ENCODE data around the gene PIK3R1. TPM values are rescaled to one million over a fixed set of nuclear protein-coding genes. Genes with fewer than 3 reads are reported as not detected.

PIK3R1 gene
- polyA plus RNA-seq, 1 donor: 92.7 TPM

GRCh38 chr5:68320413-68320986, 104.9 kb downstream of the PIK3R1 start:
- DNase-seq: no peak

DNA sequence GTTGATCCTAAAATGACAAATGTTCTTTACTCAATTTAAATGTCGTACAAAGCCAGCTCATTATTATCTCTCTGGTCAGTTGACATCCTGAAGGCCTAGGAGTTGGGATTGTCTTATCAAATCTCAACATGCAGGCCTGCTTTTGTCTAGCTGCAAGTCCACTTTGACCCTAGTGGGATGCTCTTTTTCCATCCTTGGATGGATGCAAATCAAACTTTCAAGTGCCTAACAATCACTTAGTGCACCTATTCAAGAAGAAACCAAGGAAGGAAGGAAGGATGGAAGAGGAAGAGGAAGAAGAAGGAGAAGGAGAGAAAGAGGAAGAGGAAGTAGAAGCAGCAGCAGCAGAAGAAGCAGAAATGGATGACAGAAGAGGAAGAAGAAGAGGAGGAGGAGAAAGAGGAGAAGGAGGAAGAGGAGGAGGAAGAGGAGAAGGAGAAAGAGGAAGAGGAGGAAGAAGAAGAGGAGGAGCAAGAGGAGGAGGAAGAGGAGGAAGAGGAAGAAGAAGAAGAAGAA, 109.6 kb downstream of the PIK3R1 start:
- DNase-seq: no peak

GRCh38 chr5:68329554-68330255, 114.1 kb downstream of the PIK3R1 start:
- no peak for DNase-seq

GRCh38 chr5:68330574-68330973, 115.0 kb downstream of the PIK3R1 start:
- DNase-seq: no peak

- DNase-seq: no peak
Observed at GRCh38 chr5:68331192-68332079, 115.9 kb downstream of the PIK3R1 start.

GRCh38 chr5:68332080-68332451, 116.5 kb downstream of the PIK3R1 start:
- no peak for DNase-seq

- no peak for DNase-seq
Observed at GRCh38 chr5:68332556-68332955, 117.0 kb downstream of the PIK3R1 start.

- DNase-seq: no peak
Observed at GRCh38 chr5:68333649-68334552, 118.3 kb downstream of the PIK3R1 start.

GRCh38 chr5:68334553-68334886, 119.0 kb downstream of the PIK3R1 start:
- no peak for DNase-seq

DNA sequence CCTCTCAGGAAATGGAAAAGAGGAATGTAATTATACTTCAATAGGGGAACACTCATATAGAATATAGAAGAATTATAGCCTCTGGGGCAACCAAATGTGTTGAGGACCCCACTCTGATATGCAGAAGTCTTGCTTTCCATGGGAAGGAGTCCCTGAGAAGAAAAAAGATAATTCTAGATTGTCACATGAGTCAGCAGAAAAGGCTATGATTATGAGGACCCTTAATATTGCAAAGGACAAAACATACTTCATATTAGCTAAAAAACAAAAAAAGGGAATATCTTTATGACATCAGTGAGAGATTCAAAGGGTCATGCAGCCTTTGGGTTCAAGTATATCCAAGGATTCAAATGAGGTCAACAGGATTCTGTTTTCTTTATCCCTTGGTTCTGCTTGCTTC, 119.5 kb downstream of the PIK3R1 start:
- DNase-seq: no peak

DNA sequence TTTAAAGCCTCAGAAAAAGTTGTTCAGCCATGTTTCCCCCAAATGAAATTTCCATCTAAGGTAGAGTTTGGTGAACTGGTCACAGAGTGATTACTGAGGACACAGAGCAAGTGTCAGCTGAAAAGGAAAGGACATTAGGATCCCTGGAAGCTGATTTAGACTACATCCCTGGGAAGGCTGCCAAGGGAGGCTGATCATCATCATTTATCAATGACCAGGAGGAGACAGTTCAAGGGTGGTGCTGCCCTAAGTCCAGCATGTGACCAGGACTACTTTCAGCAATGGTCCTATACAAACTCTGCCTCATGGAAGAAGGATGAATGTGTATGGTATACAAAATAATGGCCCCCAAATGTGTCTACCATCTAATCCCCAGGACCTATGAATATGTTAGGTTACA, 120.6 kb downstream of the PIK3R1 start:
- no peak for DNase-seq

DNA sequence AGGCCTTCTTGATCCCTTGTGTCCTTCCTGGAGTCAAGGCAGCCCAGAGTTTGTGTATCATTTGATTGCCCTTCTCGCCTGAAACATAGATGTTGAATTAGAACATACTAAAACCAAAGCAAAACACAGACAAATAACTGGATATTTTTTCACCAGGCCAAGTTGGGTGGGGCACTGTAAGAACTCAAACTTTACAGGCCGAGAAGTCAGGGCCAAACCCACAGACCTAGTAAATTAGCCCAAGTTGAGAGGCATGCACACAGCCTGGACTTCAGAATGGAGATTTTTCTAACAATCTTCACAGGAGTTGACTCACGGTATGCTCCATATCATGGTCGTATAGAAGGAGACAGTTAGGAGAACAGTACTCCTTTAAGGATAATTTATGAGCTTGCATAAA, 121.7 kb downstream of the PIK3R1 start:
- DNase-seq: no peak

GRCh38 chr5:68339921-68340321, 124.4 kb downstream of the PIK3R1 start:
- no peak for DNase-seq

GRCh38 chr5:68341006-68341405, 125.5 kb downstream of the PIK3R1 start:
- no peak for DNase-seq

DNA sequence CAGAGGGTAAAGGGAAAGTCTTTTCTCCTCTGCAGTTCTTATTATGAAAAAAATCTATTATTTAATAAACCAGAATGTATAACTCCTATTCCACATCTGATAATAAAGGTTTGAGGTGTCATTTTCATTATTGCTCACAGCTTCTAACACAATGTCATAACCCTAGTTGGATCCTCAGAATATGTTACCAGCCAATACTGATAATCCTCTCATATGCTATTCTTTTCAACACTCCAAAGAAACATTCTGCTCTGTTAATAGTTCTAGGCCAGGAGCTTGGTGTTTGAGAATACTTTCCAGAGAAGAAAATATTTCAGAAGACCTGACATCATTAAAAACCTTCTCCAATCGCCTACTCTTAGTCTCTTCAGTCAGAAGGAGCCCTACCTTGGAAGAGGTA, 127.1 kb downstream of the PIK3R1 start:
- no peak for DNase-seq

DNA sequence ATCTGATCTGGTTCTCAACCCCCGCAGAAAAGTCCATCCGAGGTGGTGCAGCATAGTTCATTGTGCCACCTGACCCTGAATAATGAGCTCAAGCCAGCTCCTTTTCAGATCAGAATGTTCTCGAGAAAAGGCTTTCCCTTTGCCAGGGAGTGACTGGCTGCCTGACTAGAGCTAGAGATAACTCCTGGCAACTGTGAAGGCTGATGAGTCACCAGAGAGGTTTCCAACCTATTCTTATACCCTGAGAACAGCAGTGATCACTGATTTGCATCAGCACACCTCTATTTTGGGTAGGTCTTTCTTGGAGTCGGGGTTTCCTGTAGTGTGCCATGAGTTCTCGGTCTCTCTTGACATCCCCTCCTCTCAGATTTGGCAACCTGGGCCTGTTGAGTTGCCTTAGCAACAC, 127.9 kb downstream of the PIK3R1 start:
- no peak for DNase-seq

DNA sequence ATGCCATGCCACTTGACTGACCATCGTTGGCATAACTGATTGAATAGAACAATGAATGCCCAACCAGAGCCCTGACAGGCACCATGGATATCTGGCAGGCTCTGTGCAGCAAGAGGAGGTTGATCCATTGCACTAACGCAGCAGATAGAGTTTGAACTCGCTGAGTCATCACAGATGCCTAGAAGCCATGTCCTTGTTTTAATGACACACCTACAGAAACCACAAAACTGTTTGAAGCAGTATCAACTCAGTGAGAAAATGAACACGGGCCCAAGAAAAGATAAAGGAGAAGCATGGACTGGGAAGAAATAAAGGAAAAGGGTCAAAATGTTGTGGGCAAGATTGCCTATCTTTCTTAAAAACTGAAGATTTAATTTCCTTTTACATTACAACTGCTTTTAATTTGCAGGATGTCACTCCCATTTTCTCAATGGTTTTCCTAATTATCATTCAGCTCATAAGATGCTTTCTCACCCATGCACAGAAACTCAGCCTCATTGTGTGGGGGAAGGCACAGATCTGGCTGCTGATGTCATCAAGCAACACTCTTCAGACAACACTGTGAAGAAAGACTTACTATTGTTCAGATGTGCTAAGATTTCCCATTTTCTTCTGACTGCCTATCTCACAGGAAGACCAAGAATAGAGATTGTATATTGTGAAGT, 129.0 kb downstream of the PIK3R1 start:
- no peak for DNase-seq

GRCh38 chr5:68345171-68345570, 129.6 kb downstream of the PIK3R1 start:
- no peak for DNase-seq

- no peak for DNase-seq
Observed at GRCh38 chr5:68345582-68345981, 130.0 kb downstream of the PIK3R1 start.

- DNase-seq: no peak
Observed at GRCh38 chr5:68347536-68347935, 132.0 kb downstream of the PIK3R1 start.

DNA sequence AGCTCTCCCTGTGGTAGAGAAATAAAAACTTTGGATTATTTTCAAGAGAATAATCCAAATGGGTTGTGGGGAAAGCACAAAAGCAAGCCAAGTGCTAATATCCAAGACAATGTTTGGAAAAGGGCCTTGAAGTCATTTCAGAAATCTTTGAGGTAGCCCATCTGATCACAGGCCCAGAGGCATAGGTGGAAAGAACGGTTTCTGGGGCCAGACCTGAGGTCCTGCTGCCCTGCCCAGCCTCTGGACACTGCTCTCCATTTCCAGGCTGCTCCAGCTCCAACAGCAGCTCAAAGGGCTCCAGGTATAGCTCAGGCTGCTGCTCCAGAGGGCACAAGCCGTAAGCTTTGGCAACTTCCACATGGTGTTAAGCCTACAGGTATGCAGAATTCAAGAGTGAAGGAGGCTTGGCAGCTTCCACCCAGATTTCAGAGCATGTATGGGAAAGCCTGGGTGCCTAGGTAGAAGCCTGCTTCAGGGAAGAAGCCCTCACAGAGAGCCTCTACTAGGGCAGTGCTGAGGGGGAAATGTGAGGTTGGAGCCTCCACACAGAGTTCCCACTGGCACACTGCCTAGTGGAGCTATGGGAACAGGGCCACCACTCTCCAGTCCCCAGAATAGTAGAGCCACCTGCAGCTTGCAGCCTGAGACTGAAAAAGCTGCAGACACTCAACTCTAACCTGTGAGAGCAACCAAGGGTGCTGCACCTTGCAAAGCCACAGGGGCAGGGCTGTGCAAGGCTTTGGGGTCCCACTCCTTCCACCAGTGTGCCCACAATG, 133.1 kb downstream of the PIK3R1 start:
- DNase-seq: no peak

Measured in left kidney (tissue), 2 donors.